Measurements from ENCODE around the gene ZNF740.

GRCh38 chr12:53207042-53207441 is 26.5 kb downstream of the ZNF740 start, which contains the start of gene ITGB7:
- TF ChIP-seq CTCF (IDR thresholded peaks at IDR 0.05), result no peak
- TF ChIP-seq POLR2A (IDR thresholded peaks at IDR 0.05), result no peak
- no peak for TF ChIP-seq POLR2AphosphoS5 (IDR thresholded peaks at IDR 0.05)
